HEK293 (cell line): ENCODE measurements around the gene CNDP2.

Experiments
- CTCF ChIA-PET: fragments of 350-600 bp; formaldehyde crosslinking; extraction: SDS; loops from one replicate; lab custom pipeline; 2021; ENCODE audit warnings: antibody characterized with exemption; lab: Yijun Ruan, JAX
- POLR2A ChIA-PET: fragments of 300-600 bp; formaldehyde crosslinking; extraction: SDS; loops from one replicate; lab custom pipeline; 2020; ENCODE audit warnings: antibody characterized with exemption, inconsistent platforms; lab: Yijun Ruan, JAX
- H3K27ac ChIP-seq: fragments of 200-500 bp; sonication (Bioruptor generic); 2 replicates; pipeline ENCODE4 v1.5.1; 2014; ENCODE audit warnings: low read depth, low read length, control low read depth, inconsistent platforms; ENCODE audit errors: extremely low read depth
- H3K36me3 ChIP-seq, 2 experiments: fragments of 200-500 bp in 1 of 2; sonication (Bioruptor generic) in 1 of 2; 1 replicate in 1 of 2; 2 replicates in 1 of 2; pipeline ENCODE4 v1.5.1; 2014 to 2017; ENCODE audit warnings: inconsistent platforms in 2 of 2, low read length in 2 of 2; ENCODE audit not compliant: control insufficient read depth in 2 of 2, insufficient read depth in 1 of 2
- H3K4me1 ChIP-seq: fragments of 200-500 bp; sonication (Bioruptor generic); 2 replicates; pipeline ENCODE4 v1.5.1; 2014; ENCODE audit warnings: mild to moderate bottlenecking, low read length, inconsistent platforms; ENCODE audit not compliant: control insufficient read depth, insufficient read depth
- H3K4me3 ChIP-seq: 2 replicates; pipeline ENCODE4 v1.5.1; 2011; ENCODE audit warnings: low read depth, mild to moderate bottlenecking, control low read depth, low read length, moderate library complexity
- H3K9me3 ChIP-seq: fragments of 200-500 bp; sonication (Bioruptor generic); 2 replicates; pipeline ENCODE4 v1.5.1; 2014; ENCODE audit warnings: low read depth, low read length, inconsistent platforms; ENCODE audit not compliant: control insufficient read depth, insufficient read depth
- MYNN ChIP-seq: fragments of 450-650 bp; formaldehyde crosslinking; IDR thresholded peaks from 2 replicates; pipeline ENCODE4 v1.5.1; 2016; ENCODE audit warnings: missing biosample characterization, missing genetic modification characterization, borderline replicate concordance
- MZF1 ChIP-seq: fragments of 450-650 bp; formaldehyde crosslinking; IDR thresholded peaks from 2 replicates; pipeline ENCODE4 v1.5.1; 2017; ENCODE audit warnings: missing biosample characterization, missing genetic modification characterization, borderline replicate concordance
- ZFP69B ChIP-seq: fragments of 450-650 bp; formaldehyde crosslinking; IDR thresholded peaks from 2 replicates; pipeline ENCODE4 v1.5.1; 2016; ENCODE audit warnings: missing biosample characterization, missing genetic modification characterization
- ZNF10 ChIP-seq: fragments of 450-650 bp; formaldehyde crosslinking; IDR thresholded peaks from 2 replicates; pipeline ENCODE4 v1.5.1; 2017; ENCODE audit warnings: missing biosample characterization, missing genetic modification characterization
- ZNF114 ChIP-seq: fragments of 450-650 bp; formaldehyde crosslinking; IDR thresholded peaks from 2 replicates; pipeline ENCODE4 v1.5.0; 2017; ENCODE audit warnings: missing biosample characterization, missing genetic modification characterization
- ZNF132 ChIP-seq: fragments of 450-650 bp; formaldehyde crosslinking; IDR thresholded peaks from 2 replicates; pipeline ENCODE4 v1.5.1; 2017; ENCODE audit warnings: missing biosample characterization, missing genetic modification characterization, borderline replicate concordance
- ZNF133 ChIP-seq: fragments of 450-650 bp; formaldehyde crosslinking; IDR thresholded peaks from 2 replicates; pipeline ENCODE4 v1.5.1; 2016; ENCODE audit warnings: missing biosample characterization, missing genetic modification characterization
- ZNF140 ChIP-seq: fragments of 450-650 bp; formaldehyde crosslinking; IDR thresholded peaks from 2 replicates; pipeline ENCODE4 v1.5.1; 2016; ENCODE audit warnings: missing biosample characterization, missing genetic modification characterization
- ZNF146 ChIP-seq: fragments of 450-650 bp; formaldehyde crosslinking; IDR thresholded peaks from 2 replicates; pipeline ENCODE4 v1.5.1; 2016; ENCODE audit warnings: missing biosample characterization, missing genetic modification characterization
- ZNF16 ChIP-seq: fragments of 450-650 bp; formaldehyde crosslinking; IDR thresholded peaks from 2 replicates; pipeline ENCODE4 v1.5.1; 2016; ENCODE audit warnings: low read depth, missing biosample characterization, missing genetic modification characterization
- ZNF175 ChIP-seq: fragments of 450-650 bp; formaldehyde crosslinking; IDR thresholded peaks from 2 replicates; pipeline ENCODE4 v1.5.1; 2016; ENCODE audit warnings: missing biosample characterization, missing genetic modification characterization
- ZNF211 ChIP-seq: fragments of 450-650 bp; formaldehyde crosslinking; IDR thresholded peaks from 2 replicates; pipeline ENCODE4 v1.5.1; 2016; ENCODE audit warnings: low read depth, missing biosample characterization, missing genetic modification characterization
- ZNF24 ChIP-seq: fragments of 450-650 bp; formaldehyde crosslinking; IDR thresholded peaks from 2 replicates; pipeline ENCODE4 v1.5.1; 2016; ENCODE audit warnings: missing biosample characterization, missing genetic modification characterization
- ZNF266 ChIP-seq: fragments of 450-650 bp; formaldehyde crosslinking; IDR thresholded peaks from 2 replicates; pipeline ENCODE4 v1.5.1; 2016; ENCODE audit warnings: missing biosample characterization, missing genetic modification characterization, low read depth
- ZNF302 ChIP-seq: fragments of 450-650 bp; formaldehyde crosslinking; IDR thresholded peaks from 2 replicates; pipeline ENCODE4 v1.5.1; 2016; ENCODE audit warnings: missing biosample characterization, missing genetic modification characterization, low read depth
- ZNF311 ChIP-seq: fragments of 450-650 bp; formaldehyde crosslinking; IDR thresholded peaks from 2 replicates; pipeline ENCODE4 v1.5.1; 2017; ENCODE audit warnings: missing biosample characterization, missing genetic modification characterization, borderline replicate concordance
- ZNF354C ChIP-seq: fragments of 450-650 bp; formaldehyde crosslinking; IDR thresholded peaks from 2 replicates; pipeline ENCODE4 v1.5.1; 2016; ENCODE audit warnings: missing biosample characterization, missing genetic modification characterization, low read depth, borderline replicate concordance
- ZNF514 ChIP-seq: fragments of 450-650 bp; formaldehyde crosslinking; IDR thresholded peaks from 2 replicates; pipeline ENCODE4 v1.5.1; 2016; ENCODE audit warnings: missing biosample characterization, missing genetic modification characterization
- ZNF585B ChIP-seq: fragments of 450-650 bp; formaldehyde crosslinking; IDR thresholded peaks from 2 replicates; pipeline ENCODE4 v1.5.1; 2016; ENCODE audit warnings: missing biosample characterization, missing genetic modification characterization
- ZNF76 ChIP-seq: fragments of 450-650 bp; formaldehyde crosslinking; IDR thresholded peaks from 2 replicates; pipeline ENCODE4; 2016; ENCODE audit warnings: low read depth, missing biosample characterization, missing genetic modification characterization, borderline replicate concordance
- ZNF830 ChIP-seq: fragments of 450-650 bp; IDR thresholded peaks from 2 replicates; pipeline ENCODE4 v1.5.0; 2018; ENCODE audit warnings: missing biosample characterization, missing genetic modification characterization, low read depth, mild to moderate bottlenecking, moderate library complexity
- ZNF837 ChIP-seq: fragments of 450-650 bp; formaldehyde crosslinking; IDR thresholded peaks from 2 replicates; pipeline ENCODE4 v1.5.1; 2016; ENCODE audit warnings: missing biosample characterization, missing genetic modification characterization
- ZXDB ChIP-seq: fragments of 450-650 bp; formaldehyde crosslinking; IDR thresholded peaks from 2 replicates; pipeline ENCODE4 v1.5.1; 2016; ENCODE audit warnings: missing biosample characterization, missing genetic modification characterization
- TF ChIP-seq, protein P1 (sequence below): fragments of 450-650 bp; formaldehyde crosslinking; IDR thresholded peaks from 2 replicates; pipeline ENCODE4 v1.5.1; 2016; ENCODE audit warnings: missing biosample characterization, missing genetic modification characterization
- TF ChIP-seq, protein P2 (sequence below): fragments of 450-650 bp; formaldehyde crosslinking; IDR thresholded peaks from 2 replicates; pipeline ENCODE4 v1.5.1; 2017; ENCODE audit warnings: missing biosample characterization, missing genetic modification characterization
- TF ChIP-seq, protein P3 (sequence below): fragments of 450-650 bp; formaldehyde crosslinking; IDR thresholded peaks from 2 replicates; pipeline ENCODE4 v1.5.1; 2016; ENCODE audit warnings: missing biosample characterization, missing genetic modification characterization

The CNDP2 gene

GRCh38 chr18:74457725-74458421, 38.3 kb upstream of the CNDP2 start:
- ChIA-PET CTCF (no interaction called here), POLR2A (no interaction called here)
- H3K27ac ChIP-seq = no peak overlapping the region
- H3K4me1 ChIP-seq = no peaks in the 10 kb centered on the region
- no peaks in the 10 kb centered on the region for H3K36me3 ChIP-seq
- no peaks in the 10 kb centered on the region; the same call in 1 of the 2 replicates for H3K9me3 ChIP-seq
- TF ChIP-seq ZNF311 (tag by site-specific recombination) (no peak), ZNF266 (no peak), ZNF354C (tag by site-specific recombination) (no peak), MZF1 (tag by site-specific recombination) (no peak), ZNF76 (no peak), ZXDB (tag by site-specific recombination) (no peak)
- TF ChIP-seq, protein P1, sequence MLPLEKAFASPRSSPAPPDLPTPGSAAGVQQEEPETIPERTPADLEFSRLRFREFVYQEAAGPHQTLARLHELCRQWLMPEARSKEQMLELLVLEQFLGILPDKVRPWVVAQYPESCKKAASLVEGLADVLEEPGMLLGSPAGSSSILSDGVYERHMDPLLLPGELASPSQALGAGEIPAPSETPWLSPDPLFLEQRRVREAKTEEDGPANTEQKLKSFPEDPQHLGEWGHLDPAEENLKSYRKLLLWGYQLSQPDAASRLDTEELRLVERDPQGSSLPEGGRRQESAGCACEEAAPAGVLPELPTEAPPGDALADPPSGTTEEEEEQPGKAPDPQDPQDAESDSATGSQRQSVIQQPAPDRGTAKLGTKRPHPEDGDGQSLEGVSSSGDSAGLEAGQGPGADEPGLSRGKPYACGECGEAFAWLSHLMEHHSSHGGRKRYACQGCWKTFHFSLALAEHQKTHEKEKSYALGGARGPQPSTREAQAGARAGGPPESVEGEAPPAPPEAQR (tag by site-specific recombination) = no peak
- no peak overlapping the region for H3K4me3 ChIP-seq

DNA sequence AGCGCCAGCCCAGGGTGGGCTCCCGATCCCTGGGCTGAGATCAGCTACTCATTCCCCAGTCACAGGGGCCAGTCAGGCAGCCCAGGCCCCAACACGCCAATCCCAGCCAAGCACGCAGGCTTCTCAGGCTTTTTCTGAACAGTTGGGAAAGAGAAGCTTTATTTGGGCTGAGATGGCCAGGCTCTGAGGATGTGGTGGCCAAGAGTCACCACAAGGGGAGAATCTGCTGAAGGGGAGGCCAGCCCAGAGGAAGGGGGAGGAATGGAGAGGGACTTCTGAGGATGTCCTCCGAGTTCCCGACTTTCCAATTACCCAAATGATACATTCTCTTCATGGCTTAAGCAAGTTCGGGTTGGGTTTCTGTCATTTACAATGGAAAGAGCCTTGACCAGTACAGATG, 36.3 kb upstream of the CNDP2 start:
- POLR2A ChIA-PET = no interaction called here
- Histone ChIP-seq H3K36me3 (no peaks in the 10 kb centered on the region), H3K9me3 (no peaks in the 10 kb centered on the region; the same call in 1 of the 2 replicates), H3K4me3 (no peak overlapping the region), H3K27ac (no peak overlapping the region), H3K4me1 (no peaks in the 10 kb centered on the region)
- TF ChIP-seq ZNF585B (tag by site-specific recombination) (no peak), ZFP69B (no peak), ZNF175 (tag by site-specific recombination) (no peak), ZNF146 (tag by site-specific recombination) (no peak), ZNF114 (tag by site-specific recombination) (no peak), ZNF140 (no peak), MYNN (tag by site-specific recombination) (no peak), ZNF132 (tag by site-specific recombination) (no peak), ZNF133 (tag by site-specific recombination) (no peak), ZNF830 (no peak), ZNF211 (no peak), ZNF837 (no peak), ZNF10 (tag by site-specific recombination) (no peak), ZNF24 (tag by site-specific recombination) (no peak), ZNF514 (no peak), ZNF16 (tag by site-specific recombination) (no peak), ZNF302 (no peak)
- TF ChIP-seq, protein P2, sequence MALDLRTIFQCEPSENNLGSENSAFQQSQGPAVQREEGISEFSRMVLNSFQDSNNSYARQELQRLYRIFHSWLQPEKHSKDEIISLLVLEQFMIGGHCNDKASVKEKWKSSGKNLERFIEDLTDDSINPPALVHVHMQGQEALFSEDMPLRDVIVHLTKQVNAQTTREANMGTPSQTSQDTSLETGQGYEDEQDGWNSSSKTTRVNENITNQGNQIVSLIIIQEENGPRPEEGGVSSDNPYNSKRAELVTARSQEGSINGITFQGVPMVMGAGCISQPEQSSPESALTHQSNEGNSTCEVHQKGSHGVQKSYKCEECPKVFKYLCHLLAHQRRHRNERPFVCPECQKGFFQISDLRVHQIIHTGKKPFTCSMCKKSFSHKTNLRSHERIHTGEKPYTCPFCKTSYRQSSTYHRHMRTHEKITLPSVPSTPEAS (tag by site-specific recombination) = no peak
- TF ChIP-seq, protein P3, sequence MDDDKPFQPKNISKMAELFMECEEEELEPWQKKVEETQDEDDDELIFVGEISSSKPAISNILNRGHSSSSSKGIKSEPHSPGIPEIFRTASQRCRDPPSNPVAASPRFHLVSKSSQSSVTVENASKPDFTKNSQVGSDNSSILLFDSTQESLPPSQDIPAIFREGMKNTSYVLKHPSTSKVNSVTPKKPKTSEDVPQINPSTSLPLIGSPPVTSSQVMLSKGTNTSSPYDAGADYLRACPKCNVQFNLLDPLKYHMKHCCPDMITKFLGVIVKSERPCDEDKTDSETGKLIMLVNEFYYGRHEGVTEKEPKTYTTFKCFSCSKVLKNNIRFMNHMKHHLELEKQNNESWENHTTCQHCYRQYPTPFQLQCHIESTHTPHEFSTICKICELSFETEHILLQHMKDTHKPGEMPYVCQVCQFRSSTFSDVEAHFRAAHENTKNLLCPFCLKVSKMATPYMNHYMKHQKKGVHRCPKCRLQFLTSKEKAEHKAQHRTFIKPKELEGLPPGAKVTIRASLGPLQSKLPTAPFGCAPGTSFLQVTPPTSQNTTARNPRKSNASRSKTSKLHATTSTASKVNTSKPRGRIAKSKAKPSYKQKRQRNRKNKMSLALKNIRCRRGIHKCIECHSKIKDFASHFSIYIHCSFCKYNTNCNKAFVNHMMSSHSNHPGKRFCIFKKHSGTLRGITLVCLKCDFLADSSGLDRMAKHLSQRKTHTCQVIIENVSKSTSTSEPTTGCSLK (tag by site-specific recombination) = no peak
- CTCF ChIA-PET = interaction anchor here (0.6 kb wide), 1 partner anchor 91 kb away, joined by 3 read pairs; no protein-coding TSS in a partner anchor
